ENCODE results near the gene HSPA6.
"Not testable (repeated sequence)": the region's sequence is repeated elsewhere in the genome, so short reads cannot be mapped to it uniquely, and the experiment has no call there.

DNA sequence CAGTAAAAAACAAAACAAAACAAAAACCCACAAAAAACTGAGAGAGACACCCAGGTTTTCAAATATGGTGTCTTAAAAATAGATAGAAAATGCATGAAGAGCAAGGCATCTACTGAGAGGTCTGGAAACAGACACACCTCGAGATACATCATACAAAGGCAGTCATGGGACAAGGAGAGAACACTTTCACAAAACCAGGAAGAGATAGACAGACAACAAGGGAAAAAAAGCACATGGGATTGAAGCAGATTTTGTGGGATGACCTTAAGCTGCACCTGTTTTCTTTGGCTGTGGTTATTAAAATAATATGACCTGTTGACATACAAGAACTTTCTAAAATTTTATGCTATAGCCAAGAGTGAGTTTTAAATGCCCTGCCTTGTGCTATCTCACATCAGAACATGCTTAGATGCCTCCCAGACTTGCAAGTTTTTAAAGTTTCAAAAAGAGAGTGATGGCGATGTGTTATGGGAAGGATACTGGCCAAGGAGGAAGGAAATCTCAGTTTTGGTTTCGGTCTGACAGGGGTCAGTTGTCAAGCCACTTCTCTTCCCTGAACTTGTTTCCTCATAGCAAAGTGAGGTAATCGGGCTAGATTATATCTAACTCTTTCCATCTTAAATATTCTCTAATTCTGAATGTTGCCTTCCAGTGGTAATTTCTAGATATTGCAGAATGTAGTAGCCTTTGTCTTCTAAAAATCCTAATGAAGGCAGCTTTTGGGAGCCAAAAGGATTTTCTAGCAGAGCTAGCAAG is 36.8 kb downstream of the HSPA6 start:
- not testable (repeated sequence) for TF ChIP-seq POLR2A, POLR2AphosphoS5 (IDR thresholded peaks at IDR 0.05; ENCODE audit: low read depth, low read length)

Measured in GM12892 (cell line).